CD4-positive, alpha-beta T cell treated with Interleukin-21 for 1 hour (primary cell): ENCODE results near the gene RPS14.
"Not testable (repeated sequence)": the region's sequence is repeated elsewhere in the genome, so short reads cannot be mapped to it uniquely, and the experiment has no call there.

Experiments used
- DNase-seq: peaks from one replicate; pipeline ENCODE4 v3.0.0-alpha.2; 2020

RPS14 gene

DNA sequence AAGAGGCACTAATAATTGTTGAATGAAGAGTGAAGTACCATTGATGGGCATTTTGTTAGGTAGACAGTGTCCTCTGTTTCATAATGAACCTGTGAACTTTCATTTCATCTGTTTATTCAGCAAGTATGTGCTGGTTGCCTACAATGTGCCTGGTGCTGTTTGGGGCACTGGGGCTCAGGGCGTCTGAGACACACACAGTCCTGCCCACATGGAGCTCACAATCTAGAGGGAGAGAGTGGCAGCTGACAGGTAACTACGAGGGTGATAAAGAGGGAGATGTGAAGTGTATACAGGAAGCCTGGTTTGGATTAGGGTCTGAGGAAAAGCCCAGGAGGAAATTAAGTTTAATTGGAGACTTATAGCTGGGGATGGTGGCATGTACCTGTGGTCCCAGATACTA is 29.9 kb upstream of the RPS14 start:
- no peak for DNase-seq

DNA sequence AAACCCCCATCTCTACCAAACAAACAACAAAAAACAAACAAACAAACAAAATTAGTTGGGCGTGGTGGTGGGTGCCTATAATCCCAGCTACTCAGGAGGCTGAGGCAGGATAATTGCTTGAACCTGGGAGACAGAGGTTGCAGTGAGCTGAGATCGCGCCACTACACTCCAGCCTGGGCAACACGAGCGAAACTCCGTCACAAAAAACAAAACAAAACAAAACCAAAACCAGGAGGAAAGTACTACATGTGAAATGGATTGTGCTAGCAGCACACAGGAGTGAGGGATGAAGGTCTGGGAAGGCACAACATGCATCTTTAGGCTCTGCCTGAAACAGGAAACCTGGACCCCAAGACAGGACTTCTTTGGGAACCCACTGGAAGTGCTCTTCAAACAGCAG is 27.0 kb upstream of the RPS14 start:
- DNase-seq = not testable (repeated sequence)

- DNase-seq = no peak
Measured at GRCh38 chr5:150473673-150474358, 24.3 kb upstream of the RPS14 start.

DNA sequence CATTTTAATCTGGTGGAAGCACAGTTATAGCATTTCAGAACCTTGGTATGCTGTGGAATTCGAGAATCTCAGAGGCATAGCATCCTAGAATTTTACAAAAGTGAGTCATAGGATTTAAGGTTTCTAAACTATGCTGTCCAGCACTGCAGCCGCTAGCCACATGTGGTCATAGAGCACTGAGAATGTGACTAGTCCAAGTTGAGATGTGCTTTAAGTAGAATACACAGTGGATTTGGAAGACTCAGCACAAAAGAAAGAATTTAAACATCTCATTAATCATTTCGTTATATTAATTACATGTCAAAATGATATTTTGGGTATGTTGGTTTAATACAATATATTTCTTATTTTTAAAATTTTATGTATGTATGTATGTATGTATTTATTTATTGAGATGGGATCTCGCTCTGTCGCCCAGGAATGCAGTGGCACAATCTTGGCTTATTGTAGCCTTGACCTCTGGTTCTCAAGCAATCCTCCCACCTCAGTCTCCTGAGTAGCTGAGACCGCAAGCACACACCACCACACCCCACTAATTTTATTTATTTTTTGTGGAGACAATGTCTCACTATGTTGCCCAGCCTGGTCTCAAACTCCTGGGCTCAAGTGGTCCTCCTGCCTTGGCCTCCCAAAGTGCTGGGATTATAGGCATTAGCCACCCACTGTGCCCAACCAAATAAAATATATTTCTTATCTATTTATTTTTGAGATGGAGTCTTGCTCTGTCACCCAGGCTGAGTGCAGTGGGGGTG is 20.4 kb upstream of the RPS14 start:
- DNase-seq = no peak

- DNase-seq = no peak
Measured at GRCh38 chr5:150468206-150468605, 18.7 kb upstream of the RPS14 start.

DNA sequence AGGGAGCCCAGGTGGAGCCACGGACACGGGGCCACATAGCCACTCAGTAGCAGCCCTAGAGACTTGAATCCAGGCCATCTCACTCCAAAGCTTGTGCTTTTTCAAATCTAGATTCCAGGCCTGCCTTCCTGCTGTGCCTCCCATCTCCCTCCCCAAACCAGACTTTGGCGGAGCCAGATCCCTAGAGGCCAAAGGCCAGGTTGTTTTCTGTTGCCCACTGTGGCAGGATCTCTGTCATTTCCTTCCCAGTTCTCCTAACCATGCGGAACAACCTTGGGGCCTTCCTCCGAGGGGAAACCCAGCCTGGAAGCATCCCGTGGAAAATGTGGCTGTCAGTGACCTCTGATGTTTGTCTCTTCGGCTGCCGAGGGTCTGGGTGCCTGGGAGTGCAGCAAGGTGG is 16.4 kb upstream of the RPS14 start:
- DNase-seq = no peak

DNA sequence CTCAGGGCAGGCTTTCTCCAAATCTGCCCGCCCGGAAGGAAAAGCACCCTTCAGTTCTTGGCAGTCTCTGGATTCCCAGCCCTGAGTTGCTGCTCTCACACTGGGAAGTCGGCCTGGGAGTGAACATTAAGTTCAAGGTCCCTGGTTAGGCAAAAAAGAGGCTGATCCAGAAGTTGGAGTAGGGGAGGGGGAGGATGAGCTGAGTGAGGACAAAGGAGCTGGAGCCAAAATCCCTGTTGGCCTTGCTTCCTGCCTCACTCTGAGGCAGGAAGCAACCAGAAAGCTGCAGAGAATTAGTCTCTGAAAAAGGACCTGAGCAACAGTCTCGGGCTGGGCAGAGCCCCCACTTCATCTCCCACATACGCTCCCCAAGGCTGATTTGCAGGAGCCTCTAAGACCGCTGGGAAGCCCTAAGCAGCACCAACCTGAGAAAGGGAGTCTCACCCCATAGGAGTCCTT is 15.0 kb upstream of the RPS14 start:
- DNase-seq = no peak

DNA sequence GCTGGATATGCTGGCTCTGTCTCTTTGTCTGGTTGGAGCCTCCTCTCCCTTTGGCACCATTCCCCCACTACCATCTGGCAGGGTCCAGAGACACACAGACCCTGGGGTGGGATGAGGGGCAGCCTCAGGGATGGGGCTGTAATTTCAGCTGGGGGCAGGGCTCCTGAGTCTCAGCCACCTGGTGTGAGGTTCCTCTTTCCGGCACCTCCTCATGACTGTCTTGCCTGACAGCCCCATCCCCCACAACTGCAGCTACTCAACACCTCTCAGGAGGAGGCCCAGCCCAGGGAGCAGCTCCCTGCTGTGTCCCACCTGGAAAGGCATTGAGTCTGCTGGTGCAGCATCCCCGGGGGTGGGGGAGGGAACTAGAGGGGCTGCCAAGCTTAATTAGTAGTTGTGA is 11.7 kb upstream of the RPS14 start:
- no peak for DNase-seq

GRCh38 chr5:150460781-150461180 is 11.2 kb upstream of the RPS14 start:
- DNase-seq = no peak

DNA sequence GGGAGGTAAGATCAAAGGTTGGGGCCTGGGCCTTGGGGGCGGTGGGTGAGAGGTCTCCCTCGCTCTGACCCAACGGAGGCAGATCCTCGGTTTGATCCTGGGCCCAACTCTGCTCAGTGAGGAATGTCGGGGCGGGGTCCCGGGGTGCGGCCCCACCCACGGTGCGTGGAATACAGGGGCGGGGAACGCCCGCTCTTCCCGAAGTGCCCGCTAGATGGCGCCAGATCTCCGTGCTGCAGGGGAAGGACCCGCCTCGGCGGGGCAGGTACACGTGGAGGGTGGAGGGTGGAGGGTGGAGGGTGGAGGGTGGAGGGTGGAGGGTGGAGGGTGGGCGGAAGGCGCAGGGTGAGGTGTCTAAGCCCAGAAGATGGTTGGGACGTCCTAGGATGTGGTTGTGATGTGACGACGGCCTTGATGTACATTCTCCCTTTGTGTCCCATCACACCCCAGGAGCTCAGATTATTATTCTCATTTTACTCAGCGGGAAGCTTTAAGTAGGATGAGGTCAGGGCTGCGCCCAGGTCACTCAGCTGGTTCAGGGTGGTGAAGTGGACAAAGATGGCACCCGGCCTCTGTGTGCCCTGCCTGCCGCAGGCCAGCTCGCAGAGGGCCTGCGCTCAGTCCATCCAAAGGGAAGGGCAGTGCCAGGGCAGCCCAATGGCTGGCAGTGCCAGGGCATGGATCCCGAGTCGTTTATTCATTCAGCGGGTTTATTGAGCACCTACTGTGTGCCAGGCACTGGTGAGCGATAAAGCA is 9.4 kb upstream of the RPS14 start:
- peak; percentile 87 for DNase-seq

DNA sequence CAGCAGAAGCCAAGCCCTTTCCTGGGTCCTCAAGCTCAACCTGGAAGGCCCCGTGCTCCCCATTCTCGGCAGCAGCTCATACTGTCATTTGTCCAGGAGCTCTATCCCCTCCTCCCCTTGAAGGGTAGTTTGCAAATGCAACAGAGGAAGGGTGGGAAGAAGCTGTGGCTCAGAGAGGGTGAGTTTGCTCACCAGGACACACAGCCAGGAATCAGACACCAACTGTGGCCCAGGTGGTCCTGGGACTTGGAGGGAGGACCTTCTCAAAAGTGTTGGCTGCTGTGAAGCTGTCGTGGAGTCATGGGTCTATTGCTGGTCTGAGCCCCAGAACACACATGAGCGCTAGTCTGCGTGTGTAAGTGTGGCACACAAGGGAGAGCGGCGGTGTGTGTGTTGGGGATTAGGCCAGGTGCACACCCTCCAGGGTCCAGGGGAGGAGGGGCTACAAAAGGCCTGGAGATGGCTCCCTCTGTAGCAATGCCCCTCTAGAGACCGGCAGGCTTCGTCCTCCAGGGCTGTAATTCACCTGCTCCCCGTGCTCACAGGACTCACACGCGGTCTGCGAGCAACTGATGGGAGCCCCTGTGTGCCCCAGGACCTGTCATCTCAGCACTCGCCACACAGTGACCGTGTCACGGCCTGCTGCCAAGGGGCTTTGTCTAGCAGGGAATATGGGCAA is 8.2 kb upstream of the RPS14 start:
- DNase-seq = no peak

DNA sequence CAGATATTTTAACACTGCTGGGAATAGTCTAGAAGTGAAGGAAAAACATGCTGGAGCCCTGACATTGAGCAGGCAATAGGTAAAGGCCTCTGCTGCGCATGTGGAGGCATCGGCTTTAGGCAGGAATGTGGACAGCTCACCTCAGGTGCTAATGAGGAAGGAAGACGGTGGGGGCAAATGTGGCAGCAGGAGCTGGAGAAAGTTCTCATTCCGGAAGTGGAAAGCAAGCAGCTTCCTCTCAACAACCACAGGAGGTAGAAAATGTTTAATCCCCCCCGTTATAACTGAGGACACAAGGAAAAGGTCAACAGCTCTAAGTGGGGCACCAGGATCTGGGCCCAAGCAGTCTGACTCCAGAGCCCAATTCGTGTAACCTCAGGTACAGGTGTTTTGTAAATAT is 7.6 kb upstream of the RPS14 start:
- no peak for DNase-seq

DNA sequence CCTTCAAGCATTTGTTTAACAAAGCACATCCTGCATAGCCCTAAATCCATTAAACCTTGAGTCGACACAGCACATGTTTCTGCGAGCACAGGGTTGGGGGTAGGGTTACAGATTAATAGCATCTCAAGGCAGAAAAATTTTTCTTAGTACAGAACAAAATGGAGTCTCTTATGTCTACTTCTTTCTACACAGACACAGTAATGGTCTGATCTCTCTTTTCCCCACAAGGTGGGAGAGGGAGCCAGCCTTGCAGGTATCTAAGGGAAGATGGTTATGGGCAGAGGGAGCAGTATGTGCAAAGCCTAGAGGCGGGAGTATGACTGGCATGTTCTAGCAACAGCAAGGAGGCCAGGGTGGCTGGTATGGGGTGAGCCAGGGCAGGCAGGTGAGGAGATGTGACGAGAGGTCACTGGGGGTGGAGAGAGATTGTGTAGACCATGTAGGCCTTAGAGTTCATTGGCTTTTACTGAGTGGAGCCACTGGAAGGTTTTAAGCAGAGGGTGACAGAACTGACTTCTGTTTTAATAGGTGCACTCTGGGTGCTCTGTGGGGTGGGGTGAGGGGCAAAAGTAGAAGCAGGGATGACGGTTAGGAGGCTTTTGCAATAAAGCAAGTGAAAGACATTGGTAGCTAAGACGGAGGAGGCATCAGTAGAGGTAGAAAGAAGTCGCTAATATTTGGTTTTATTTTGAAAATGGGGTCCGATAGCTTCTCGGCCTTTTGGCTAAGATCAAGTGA is 5.1 kb upstream of the RPS14 start:
- no peak for DNase-seq

DNA sequence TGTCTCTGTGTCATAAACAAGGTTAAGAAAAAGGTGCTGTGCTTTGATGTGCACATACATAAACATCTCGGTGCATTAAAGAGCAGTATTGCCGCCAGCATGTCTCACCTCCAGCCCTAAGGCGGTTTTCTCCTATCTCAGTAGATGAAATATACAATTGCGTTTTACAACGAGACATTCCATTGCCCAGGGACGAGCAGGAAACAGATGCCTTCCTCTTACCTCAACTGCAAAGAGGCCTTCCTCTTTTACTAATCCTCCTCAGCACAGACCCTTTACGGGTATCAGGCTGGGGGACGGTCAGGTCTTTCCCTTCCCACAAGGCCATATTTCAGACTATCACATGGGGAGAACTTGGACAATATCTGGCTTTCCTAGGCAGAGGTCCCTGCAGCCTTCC is 4.5 kb upstream of the RPS14 start:
- DNase-seq = not testable (repeated sequence)

DNA sequence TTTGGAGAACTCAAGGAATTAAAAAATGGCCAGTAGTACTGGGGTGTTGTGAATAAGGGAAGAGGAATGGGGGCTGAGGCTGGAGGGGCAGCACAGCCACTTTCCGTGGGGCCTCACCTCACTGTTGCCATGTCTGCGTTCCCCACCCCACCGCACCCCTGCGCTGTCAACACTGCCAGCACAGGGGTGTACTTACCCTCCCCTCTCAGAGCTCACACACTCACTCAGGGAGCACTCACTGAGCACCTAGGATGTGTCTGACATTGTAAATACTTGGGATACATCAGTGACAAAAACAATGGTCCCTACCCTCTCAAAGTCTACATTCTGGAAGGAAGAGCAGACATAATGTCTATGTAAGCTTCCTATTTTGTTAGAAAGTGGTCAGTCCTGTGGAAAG is 3.4 kb upstream of the RPS14 start:
- DNase-seq = no peak

DNA sequence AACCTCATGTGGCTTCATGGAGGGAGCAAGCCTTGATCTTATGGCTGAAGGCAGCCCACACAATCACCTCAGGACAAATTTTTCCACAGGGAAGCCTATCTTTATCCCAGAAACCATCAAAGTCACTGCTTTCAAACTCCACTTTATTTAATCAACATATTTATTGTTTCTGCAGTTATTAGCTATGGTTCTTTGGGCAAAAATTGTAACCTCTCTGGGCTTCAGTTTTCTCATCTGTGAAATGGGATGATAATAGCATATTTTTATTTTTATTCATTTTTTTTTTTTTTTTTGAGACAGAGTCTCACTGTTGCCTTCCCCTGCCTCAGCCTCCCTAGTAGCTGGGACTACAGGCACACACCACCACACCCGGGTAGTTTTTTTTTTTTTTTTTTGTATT is 2.1 kb upstream of the RPS14 start:
- no peak for DNase-seq

- DNase-seq = peak; percentile 12
Measured at GRCh38 chr5:150448952-150449516, 505 bp downstream of the RPS14 start.

DNA sequence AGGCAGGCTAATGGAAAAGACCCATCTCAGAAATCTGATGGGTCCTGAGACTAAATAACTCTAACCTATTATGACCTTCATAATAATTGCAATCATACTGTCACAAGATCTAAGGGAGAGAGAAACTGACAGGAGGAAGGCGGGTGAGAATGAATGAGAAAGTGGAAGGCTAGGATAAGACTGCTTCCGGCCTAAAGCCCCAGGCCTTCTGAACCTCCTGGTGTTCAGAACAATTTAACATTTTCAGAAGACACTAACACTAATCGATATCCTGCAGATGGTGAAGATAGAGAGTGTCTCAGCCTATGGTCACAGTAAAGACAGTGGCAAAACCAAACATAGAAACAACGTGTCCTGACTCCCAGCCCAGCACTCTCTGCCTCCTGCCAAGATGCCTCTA is 1.2 kb downstream of the RPS14 start:
- no peak for DNase-seq

GRCh38 chr5:150447188-150447587 is 2.4 kb downstream of the RPS14 start:
- DNase-seq = no peak

GRCh38 chr5:150446583-150446982 is 3.0 kb downstream of the RPS14 start:
- no peak for DNase-seq

- no peak for DNase-seq
Measured at GRCh38 chr5:150446088-150446487, 3.5 kb downstream of the RPS14 start.

- DNase-seq = no peak
Measured at GRCh38 chr5:150444770-150445169, 4.8 kb downstream of the RPS14 start.
